Stimulated activated CD8-positive, alpha-beta memory T cell treated with anti-CD3 and anti-CD28 coated beads, Interleukin-15, amount 100 ng/mL, for 1 hour (primary cell): ENCODE measurements around the gene ZNF609.

Experiments
- DNase-seq: peaks from one replicate; pipeline ENCODE4 v3.0.0-alpha.2; 2020; ENCODE audit warnings: low read depth

The ZNF609 gene

DNA sequence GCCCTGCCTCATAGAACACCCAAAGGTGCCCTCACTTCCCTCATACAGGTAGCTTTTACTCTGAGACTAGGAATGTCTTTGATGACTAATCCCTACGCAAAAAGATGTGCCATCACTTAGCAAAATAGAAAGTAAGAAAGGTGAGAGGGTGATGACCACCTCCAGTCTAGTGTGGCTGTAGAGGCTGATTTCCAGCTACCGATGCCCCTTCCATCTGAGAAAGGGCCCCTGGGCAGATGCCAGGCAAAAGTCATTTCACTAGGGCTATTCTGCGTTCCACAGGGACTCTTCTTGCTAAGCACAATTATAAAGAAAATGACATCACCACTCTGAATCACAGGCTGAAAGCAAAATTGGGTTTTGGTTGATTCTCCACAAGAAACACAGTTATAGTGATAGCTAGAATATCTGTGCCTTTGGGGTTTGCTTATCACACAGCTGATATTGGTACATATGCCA is 237.6 kb downstream of the ZNF609 start:
- no peak for DNase-seq

GRCh38 chr15:64698823-64699222 is 238.4 kb downstream of the ZNF609 start:
- DNase-seq: no peak

DNA sequence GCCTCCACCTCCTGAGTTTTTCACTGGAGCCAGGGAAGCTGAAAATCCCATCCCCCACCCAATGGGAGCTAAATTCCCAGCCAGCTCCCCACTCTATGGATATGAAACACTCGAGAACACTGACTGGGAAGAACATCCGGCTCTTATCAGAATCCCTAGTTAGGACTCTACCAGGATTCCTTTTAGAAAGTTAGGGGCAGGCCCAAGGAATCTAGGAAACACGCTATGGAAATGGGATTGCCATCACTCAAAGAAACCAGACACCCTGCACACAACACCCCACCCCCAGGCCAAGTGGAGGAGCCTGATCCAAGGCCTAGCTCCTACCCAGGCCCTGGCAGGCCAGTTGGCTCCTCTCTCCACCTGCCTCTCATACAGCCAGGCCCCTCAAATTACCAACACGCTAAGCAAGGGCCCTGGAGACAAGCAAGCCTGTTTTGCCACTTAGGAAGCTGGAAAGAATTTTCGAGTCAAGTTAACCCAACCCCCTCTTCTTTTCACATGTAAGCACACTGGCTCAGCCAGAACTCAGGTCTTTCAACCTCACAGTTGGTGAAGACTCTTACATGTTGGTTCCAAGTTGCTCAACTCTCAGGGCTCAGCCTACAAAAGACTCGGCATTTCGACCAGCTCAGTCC is 239.5 kb downstream of the ZNF609 start:
- DNase-seq: no peak

GRCh38 chr15:64701051-64701450 is 240.7 kb downstream of the ZNF609 start:
- DNase-seq: no peak

DNA sequence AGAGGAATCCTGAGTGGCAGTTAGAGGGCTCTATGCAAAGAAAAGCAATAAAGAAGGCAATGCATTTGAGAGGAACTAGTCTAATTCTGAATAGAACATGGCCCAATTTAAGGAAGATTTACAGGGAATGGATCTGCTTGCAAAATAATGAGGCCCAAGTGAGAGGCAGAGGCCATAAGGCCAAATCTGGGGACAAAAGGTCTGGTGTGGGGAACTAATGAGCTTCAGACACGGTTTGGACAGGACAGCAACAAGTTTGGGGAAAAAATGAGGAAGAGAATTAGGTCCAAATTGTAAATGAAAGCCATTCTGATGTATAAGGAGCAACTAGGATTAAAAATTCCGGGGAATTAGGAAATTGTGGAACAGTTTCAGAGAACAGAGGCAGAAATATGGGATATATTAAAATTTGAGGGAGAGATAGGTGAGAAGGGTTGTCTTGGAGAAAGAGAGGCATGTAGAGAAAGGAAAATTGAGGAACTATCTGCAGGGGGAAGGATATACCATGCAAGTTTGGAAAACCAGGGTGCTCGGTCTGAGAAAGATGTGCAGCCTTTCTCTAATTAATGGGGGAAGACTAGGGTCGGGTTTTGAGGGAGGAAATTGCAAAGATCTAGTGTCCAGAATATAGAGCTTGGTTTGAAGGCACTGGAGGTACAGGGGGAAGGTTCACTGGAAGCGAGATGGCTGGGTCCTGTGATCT is 241.3 kb downstream of the ZNF609 start:
- no peak for DNase-seq

DNA sequence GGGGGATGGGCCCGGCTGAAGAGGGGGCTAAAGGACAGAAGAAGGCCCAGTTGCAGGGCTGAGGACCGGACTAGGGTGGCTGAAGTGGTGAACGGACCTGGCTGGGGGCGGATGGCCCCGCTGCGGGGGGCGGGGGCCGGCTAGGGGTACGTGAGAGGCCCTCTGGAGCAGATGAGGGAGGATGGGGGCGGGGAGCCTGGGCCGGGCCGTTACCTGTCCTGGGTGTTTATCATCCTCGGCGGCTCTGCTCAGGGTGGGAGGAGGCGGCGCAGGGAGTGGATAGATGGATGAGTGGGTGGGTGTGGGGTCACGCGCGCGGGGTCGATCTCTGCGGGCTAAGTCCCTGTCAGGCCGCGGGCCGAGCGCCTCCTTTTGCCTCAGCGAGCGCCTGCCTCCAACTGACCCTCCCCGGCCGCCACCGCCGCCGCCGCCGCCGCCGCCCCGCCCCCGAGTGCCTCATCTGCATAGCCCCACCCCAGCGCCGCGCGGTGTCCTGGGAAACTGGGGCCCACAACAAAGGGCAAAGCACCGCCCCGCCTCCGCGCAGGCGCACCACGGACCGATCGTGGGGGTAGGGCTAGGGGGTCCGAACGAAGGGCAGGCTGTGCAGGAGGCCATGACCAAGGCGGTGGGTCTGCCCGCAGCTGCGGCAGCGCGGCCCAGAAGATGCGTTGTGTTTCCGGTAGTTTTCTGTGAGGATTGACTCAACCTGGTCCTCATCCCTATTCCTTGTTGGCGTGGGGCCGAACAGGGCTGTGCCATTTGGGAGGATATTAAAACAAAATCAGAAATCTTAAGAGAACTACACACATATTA is 242.6 kb downstream of the ZNF609 start:
- peak; percentile 92 for DNase-seq

GRCh38 chr15:64703632-64703959 is 243.2 kb downstream of the ZNF609 start:
- no peak for DNase-seq

DNA sequence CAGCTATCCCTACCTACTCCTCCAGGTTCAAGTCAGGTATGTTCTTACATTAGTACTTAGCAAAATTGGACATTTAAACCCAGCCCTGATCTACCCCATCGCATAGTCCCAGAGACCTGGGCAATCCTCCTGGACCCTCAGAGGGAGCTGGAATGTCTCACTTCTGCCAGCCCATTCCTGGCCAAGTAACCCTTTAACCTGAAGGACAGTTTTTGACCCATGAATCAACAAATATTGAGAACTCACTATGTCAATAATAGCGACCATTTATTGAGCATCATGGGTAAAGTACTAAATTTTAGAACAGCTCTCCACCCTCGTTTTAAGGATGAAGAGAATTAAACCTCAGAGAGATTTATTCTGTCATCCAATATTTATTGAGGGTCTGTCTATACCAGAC is 244.6 kb downstream of the ZNF609 start:
- no peak for DNase-seq

DNA sequence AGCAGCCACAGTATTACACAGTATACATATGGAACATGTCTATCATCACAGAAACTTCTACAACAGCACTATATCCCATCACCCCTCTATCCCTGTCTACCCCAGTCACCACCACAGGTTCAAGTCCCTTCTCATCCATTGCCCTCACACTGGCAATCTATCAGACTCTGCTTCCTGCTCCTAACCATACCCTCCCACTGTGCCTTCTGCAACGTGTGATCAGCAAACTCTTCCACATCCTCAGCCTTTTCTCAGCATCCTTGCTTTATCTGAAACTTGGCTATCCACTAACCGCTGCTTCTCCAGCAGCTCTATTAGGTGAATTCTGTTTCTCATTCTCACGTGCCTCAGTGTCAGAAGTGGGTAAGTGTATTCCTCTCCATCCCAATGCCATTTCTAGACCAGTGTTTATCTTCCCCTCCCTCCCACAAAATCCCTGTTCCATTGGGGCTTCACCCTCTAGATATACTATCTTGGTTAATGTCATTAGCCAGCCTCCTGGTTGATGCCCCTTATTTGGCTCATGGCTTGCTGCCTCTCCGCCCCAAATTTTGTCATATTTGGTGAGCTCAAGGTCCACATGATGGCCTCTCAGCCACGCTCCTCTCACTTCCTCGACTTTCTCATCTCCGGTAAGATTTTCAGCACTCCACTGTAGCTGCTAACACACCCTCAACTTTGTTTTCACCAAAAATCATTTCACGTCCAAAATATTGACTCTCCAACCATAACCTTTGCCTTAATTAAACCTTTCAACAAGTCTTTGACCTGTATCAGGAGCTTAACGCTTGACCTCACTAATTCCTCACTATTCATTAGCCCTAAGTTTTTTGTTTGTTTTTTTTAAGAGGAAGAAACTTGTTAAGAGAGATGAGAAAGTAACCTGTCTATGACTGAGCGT is 245.9 kb downstream of the ZNF609 start:
- no peak for DNase-seq

DNA sequence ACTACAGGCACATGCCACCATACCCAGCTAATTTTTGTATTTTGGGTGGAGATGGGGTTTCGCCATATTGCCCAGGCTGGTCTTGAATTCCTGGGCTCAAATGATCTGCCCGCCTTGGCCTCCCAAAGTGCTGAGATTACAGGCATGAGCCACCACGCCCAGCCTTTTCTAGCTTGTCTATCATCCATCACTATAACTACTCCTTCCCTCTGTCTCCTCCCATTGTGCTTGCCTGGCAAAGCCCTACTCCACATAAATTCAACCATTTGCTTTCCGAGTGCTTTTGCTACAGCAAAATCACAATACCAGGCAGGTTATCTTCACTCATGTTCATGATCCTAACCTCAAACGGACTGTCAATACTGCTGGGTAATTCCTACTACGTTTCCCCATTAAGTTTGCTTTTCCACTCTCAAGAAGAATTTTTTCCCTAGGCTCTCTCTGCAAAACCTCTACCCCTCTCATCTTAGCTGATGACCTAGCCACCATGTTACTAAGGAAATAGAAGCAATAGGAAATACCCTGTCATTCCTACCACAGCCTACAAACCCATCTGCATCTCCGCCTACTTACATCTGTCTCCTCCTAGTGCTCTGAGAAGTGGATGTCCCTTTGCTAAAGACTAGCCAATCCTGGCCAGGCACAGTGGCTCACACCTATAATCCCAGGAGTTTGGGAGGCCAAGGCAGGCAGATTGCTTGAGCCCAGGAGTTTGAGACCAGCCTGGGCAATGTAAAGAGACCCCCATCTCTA is 250.5 kb downstream of the ZNF609 start:
- DNase-seq: no peak

GRCh38 chr15:64712353-64712752 is 252.0 kb downstream of the ZNF609 start:
- no peak for DNase-seq

- DNase-seq: no peak
Observed at GRCh38 chr15:64713592-64713991, 253.2 kb downstream of the ZNF609 start.

GRCh38 chr15:64716452-64716851 is 256.1 kb downstream of the ZNF609 start:
- no peak for DNase-seq

GRCh38 chr15:64717130-64717529 is 256.8 kb downstream of the ZNF609 start:
- no peak for DNase-seq

- no peak for DNase-seq
Observed at GRCh38 chr15:64717735-64718495, 257.5 kb downstream of the ZNF609 start.

- DNase-seq: no peak
Observed at GRCh38 chr15:64720188-64720587, 259.8 kb downstream of the ZNF609 start.

DNA sequence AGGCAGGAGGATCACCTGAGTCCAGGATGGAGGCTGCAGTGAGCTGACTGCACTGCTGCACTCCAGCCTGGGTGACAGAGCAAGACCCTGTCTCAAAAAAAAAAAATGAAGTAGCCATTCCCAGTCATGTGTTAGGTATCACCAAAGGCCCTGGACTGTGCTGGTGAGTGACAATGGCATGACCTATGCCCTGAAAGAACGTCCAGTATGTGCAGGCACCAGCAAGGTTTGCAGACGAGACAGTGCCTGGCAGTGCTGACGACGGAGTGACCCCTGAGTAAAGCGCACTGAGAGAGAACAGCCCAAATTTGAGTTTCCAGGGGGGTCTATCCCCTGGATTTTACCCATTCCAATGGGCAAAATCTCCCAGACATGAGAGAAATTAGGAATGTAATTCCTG is 269.8 kb downstream of the ZNF609 start:
- DNase-seq: no peak

DNA sequence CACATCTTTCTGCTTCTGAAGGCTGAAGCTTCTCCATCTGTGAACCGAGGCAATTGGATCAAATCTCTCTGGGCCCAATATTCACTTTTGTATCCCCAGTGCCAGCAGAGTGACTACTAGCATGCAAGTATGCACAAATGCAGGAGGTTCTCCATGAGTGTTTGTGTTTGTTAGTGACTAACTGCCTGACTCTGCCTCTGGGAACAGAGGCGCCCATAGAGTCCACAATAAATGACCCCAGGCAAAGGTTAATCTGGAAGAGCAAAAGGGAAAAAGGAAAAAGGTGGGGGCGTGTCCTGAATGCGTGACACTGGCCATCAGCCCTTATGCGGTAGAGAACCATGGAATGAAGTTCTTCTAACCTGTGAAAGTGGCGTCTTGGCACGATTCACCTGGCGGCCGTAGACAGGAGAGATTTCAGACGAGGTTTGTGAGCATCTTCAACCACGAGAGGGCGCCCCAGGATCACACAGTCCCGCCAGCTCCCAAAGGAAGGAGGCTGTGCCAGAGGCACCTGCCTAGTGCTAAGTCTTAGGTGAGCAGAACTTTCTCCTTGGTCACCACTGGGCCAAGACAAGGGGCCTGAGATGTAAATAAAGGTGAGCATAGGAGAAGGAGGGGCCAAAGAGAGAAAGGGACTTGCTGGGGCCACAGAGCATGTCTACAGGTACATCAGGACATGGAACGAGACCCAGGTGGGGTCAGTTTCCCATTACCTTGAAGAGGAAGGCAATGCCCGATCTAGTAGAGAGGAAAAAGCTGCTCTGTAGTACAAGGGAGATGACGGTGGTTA is 270.8 kb downstream of the ZNF609 start:
- DNase-seq: peak; percentile 83

GRCh38 chr15:64731805-64732151 is 271.4 kb downstream of the ZNF609 start:
- no peak for DNase-seq
